ENCODE measurements around the gene MINDY2.

MINDY2 gene

GRCh38 chr15:58889363-58889762, 118.3 kb downstream of the MINDY2 start:
- FAIRE-seq = no peak

GRCh38 chr15:58898150-58898680, 127.1 kb downstream of the MINDY2 start:
- FAIRE-seq = no peak

DNA sequence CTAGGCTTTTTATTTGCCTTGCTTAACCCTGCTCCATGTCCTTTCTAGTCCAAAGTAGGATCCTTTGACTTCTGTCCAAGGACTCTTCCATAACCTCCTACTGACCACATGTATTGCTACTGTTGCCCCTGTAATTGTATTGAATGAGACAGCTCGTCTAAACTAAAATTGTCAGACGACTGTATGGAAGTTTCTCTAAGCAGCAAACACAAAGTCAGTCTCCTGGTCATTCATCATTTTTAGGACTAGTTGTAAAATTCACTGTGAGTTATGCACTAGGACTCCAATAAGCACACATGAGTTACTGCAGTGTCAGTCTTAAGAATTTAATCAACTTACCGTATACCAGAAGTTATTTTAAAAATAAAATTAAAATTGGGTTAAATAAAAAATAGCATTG, 129.5 kb downstream of the MINDY2 start:
- FAIRE-seq = no peak

DNA sequence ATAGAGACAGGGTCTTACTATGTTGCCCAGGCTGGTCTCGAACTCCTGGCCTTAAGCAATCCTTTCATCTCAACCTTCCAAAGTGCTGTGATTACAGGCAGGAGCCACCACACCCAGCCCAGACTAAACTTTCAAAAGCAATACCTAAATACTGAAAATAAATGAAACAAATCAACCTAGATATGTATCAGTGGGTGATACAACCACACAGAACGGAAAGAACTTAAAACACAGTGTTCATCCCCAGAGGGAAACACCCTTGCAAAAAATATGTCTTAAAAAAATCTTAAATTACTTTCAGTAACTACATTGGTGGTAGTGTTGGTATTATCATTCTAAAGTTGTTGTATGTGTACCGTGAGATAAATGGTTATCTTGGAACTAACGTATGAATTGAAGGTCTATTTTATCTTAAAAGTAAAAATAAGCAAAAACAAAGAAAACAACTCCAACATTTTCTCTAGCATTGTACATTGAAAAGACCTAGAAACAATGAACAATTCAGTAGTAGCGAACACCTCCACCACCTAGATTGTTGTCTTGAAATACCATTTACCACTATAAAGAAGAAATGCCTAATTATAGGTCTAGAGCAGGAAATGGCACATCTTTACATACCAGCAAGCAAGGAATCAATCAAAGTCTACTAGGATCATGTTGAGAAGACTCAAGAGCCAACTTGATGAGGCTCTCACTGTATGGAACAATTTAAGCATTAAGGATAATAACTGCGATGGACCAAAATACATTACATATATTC, 137.6 kb downstream of the MINDY2 start:
- no peak for FAIRE-seq

DNA sequence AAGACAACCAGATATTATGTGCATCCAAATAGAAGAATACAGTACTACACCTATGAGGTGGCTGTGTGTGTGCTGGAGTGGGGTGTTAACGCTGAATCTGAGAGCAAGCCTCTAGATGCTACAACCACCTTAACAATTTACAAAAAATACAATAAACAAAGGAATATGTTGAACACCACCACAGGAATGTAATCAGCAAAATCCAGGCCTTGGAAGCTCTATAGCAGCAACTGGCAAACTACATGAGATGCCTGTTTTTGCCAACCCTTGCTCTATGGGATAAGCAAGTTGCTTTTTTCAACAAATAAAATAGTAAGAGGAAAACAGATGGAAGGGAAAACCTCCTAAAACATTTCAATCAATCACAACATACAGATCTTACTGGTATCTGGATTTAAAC, 138.5 kb downstream of the MINDY2 start:
- FAIRE-seq = no peak

GRCh38 chr15:58910456-58910855, 139.4 kb downstream of the MINDY2 start:
- no peak for FAIRE-seq
